GM12878 (cell line): Measurements from ENCODE around the gene CSF1. TPM values are rescaled to one million over a fixed set of nuclear protein-coding genes. Genes with fewer than 3 reads are reported as not detected.
A peak's percentile ranks its signal among the peaks of the same experiment; 100 is the strongest.

ENCODE experiments used
- ATAC-seq: fragments of 200-7000 bp; cut with Tn5 transposase; 3 replicates; pipeline ENCODE4 v1.9.1; 2020; ENCODE audit warnings: mild to moderate bottlenecking, moderate library complexity
- BruUV-seq: library from RNA; stranded (reverse); fragments of 400-500 nt; replicated peaks from 2 replicates; lab custom pipeline; 2021; lab: Mats Ljungman, UMichigan
- CTCF ChIA-PET: fragments of 300-600 bp; sonication (Branson Sonifier 250); formaldehyde crosslinking; extraction: SDS; loops from one replicate; lab custom pipeline; 2021; ENCODE audit warnings: inconsistent platforms; lab: Yijun Ruan, JAX
- POLR2A ChIA-PET: fragments of 350-600 bp; formaldehyde crosslinking; extraction: SDS; loops from one replicate; lab custom pipeline; 2021; ENCODE audit warnings: inconsistent platforms; lab: Charles Lee
- RAD21 ChIA-PET: fragments of 300-600 bp; sonication (Branson Sonifier 250); formaldehyde crosslinking; loops from one replicate; lab custom pipeline; 2023; ENCODE audit warnings: antibody characterized with exemption; ENCODE audit not compliant: unreplicated experiment; lab: Charles Lee
- SMC1A ChIA-PET: fragments of 300-600 bp; sonication (Branson Sonifier 250); formaldehyde crosslinking; loops from one replicate; lab custom pipeline; 2023; ENCODE audit not compliant: unreplicated experiment, uncharacterized antibody; lab: Charles Lee
- DNase-seq: peaks from one replicate; pipeline ENCODE4 v3.0.0-alpha.2; 2011; ENCODE audit warnings: low read depth, low spot score
- FAIRE-seq: peaks from 3 replicates; lab custom pipeline; 2011; peaks lifted over from hg19 to GRCh38; lab: Jason Lieb, UNC
- H2AFZ ChIP-seq: 2 replicates; pipeline ENCODE4 v1.6.0; 2011; ENCODE audit warnings: low read depth, low read length, control low read depth; ENCODE audit not compliant: control insufficient read depth
- H3K27ac ChIP-seq: 2 replicates; pipeline ENCODE4 v1.5.1; 2011; ENCODE audit warnings: control low read depth; ENCODE audit not compliant: control insufficient read depth, insufficient read depth
- H3K27me3 ChIP-seq, 2 experiments: replicated peaks in 1 of 2; 2 replicates each; pipeline versions ENCODE4 v1.6.0 to v1.6.1; 2011; ENCODE audit warnings: low read length in 1 of 2; ENCODE audit not compliant: control insufficient read depth in 2 of 2, insufficient read depth in 2 of 2
- H3K36me3 ChIP-seq, 2 experiments: 2 replicates each; pipeline ENCODE4 v1.5.1; 2011; ENCODE audit warnings: low read length in 1 of 2; ENCODE audit not compliant: control insufficient read depth in 2 of 2, insufficient read depth in 2 of 2
- H3K4me1 ChIP-seq: 2 replicates; pipeline ENCODE4 v1.6.1; 2011; ENCODE audit warnings: mild to moderate bottlenecking, low read length, moderate library complexity, mixed read lengths; ENCODE audit not compliant: control insufficient read depth, insufficient read depth
- H3K4me2 ChIP-seq: 2 replicates; pipeline ENCODE4 v1.6.0; 2011; ENCODE audit warnings: control low read depth; ENCODE audit not compliant: control insufficient read depth, insufficient read depth
- H3K4me3 ChIP-seq: fragments of 200-600 bp; sonication (generic); 2 replicates; pipeline ENCODE4 v1.5.1; 2016
- H3K79me2 ChIP-seq: 2 replicates; pipeline ENCODE4 v1.6.0; 2011; ENCODE audit warnings: low read length; ENCODE audit not compliant: control insufficient read depth, insufficient read depth
- H3K9ac ChIP-seq: 2 replicates; pipeline ENCODE4 v1.8.0; 2011; ENCODE audit warnings: low read length, control low read depth, mixed read lengths; ENCODE audit not compliant: control insufficient read depth, insufficient read depth
- H3K9me3 ChIP-seq: replicated peaks from 3 replicates; pipeline ENCODE4 v1.5.1; 2011; ENCODE audit warnings: mild to moderate bottlenecking, low read length; ENCODE audit not compliant: control insufficient read depth, insufficient read depth
- H4K20me1 ChIP-seq: 2 replicates; pipeline ENCODE4 v1.6.0; 2011; ENCODE audit not compliant: control insufficient read depth, insufficient read depth
- ATF3 ChIP-seq: IDR thresholded peaks from 2 replicates; pipeline ENCODE4 v1.6.1; 2011; ENCODE audit warnings: low read depth, mild to moderate bottlenecking, low read length, moderate library complexity, borderline replicate concordance; ENCODE audit errors: extremely low read depth
- ATF7 ChIP-seq: fragments of 450-650 bp; IDR thresholded peaks from 2 replicates; pipeline ENCODE4 v1.6.1; 2016; ENCODE audit warnings: low read depth, mild to moderate bottlenecking
- BRCA1 ChIP-seq: IDR thresholded peaks from 2 replicates; pipeline ENCODE4 v1.6.1; 2011; ENCODE audit warnings: low read depth, low read length, improper control_type of control experiment
- EP300 ChIP-seq, 2 experiments: fragments of 150-350 bp in 1 of 2; IDR thresholded peaks; 2 replicates each; pipeline ENCODE4 v1.6.1; 2011 to 2012; ENCODE audit warnings: low read depth in 2 of 2, low read length in 2 of 2, borderline replicate concordance in 1 of 2, improper control_type of control experiment in 1 of 2, inconsistent platforms in 1 of 2; ENCODE audit not compliant: control insufficient read depth in 1 of 2
- JUND ChIP-seq: IDR thresholded peaks from 2 replicates; pipeline ENCODE4 v1.6.1; 2012; ENCODE audit warnings: low read depth, mild to moderate bottlenecking, low read length, improper control_type of control experiment, moderate library complexity
- SP1 ChIP-seq: IDR thresholded peaks from one replicate; pipeline ENCODE4 v1.6.1; 2011; ENCODE audit warnings: low read depth, low read length
- STAT1 ChIP-seq: fragments of 450-650 bp; conservative IDR thresholded peaks from 2 replicates; pipeline ENCODE4 v1.6.1; 2014; ENCODE audit warnings: antibody characterized with exemption, mild to moderate bottlenecking
- ZBED1 ChIP-seq: IDR thresholded peaks from 2 replicates; pipeline ENCODE4 v1.6.1; 2016; ENCODE audit warnings: borderline replicate concordance
- WGBS: methylation state at CpG from one replicate; pipeline ENCODE4 v1.1.6; 2016; ENCODE audit warnings: low lambda C conversion rate; ENCODE audit not compliant: insufficient replicate concordance, insufficient coverage; ENCODE audit errors: missing lambda C conversion rate; 5-methylcytosine and 5-hydroxymethylcytosine counted together
- in situ Hi-C: fragments of 300-500 bp; cut with MboI; formaldehyde crosslinking; loops from 9 replicates; pipeline ENCODE4 v1.14.3; 2018; ENCODE audit warnings: mixed read lengths
- intact Hi-C: fragments of 100-400 bp; cut with micrococcal nuclease; formaldehyde crosslinking; loops from one replicate; pipeline ENCODE4 v1.14.2; 2022; ENCODE audit not compliant: unreplicated experiment
- polyA plus RNA-seq, 11 experiments: library from polyadenylated mRNA; depleted of rRNA in 4 of 11; unstranded in 6 of 11; stranded (reverse) in 5 of 11; fragments of >200 nt; fragmentation: Nextera tagmentation in 4 of 11; fragmentation: Illumina TruSeq in 1 of 11; extraction: Ambion mirVana in 4 of 11; extraction: Trizol in 1 of 11; gene quantifications; 1 replicate in 1 of 11; 2 replicates in 10 of 11; pipeline versions ENCODE4 v1.2.1 to v1.2.3, GENCODE V29; 2011 to 2016; ENCODE audit warnings: inconsistent platforms in 2 of 11, missing spikeins in 2 of 11, low read depth in 1 of 11
- total RNA-seq, 4 experiments: library from RNA; depleted of rRNA in 3 of 4; stranded (reverse); fragments of >200 nt in 3 of 4; fragmentation: Illumina TruSeq in 1 of 4; extraction: Trizol in 1 of 4; gene quantifications; 2 replicates each; pipeline versions ENCODE4 v1.2.1 to v1.2.3, GENCODE V29; 2013 to 2021

Gene CSF1
- total and polyA plus RNA-seq, 10 of the 15 experiments (the other 5 are each of a cell fraction or from before 2014, with no cell fraction given), result 1.2 to 32.4 (median 13.0) TPM

- Histone ChIP-seq H3K9me3 (no peaks in the 10 kb centered on the region), H3K9ac (no peak overlapping the region), H3K27me3 (no peaks in the 10 kb centered on the region), H3K36me3 (peaks cover 2 to 10% of the 10 kb centered on the region in 2 experiments), H3K4me2 (peak overlapping the region; percentile 61), H3K4me3 (no peak overlapping the region; the same call in 1 of the 2 replicates), H3K27ac (no peak overlapping the region), H2AFZ (no peak overlapping the region), H3K4me1 (peaks cover 4% of the 10 kb centered on the region), H4K20me1 (no peaks in the 10 kb centered on the region; the same call in 1 of the 2 replicates), H3K79me2 (peaks cover 45% of the 10 kb centered on the region)
- SMC1A ChIA-PET, result interaction anchor here (1.5 to 1.6 kb wide), 2 partner anchors 30 to 40 kb away, joined by 3 to 4 read pairs; no protein-coding TSS in a partner anchor
- POLR2A ChIA-PET, result no interaction called here
- intact Hi-C loops (loop anchor here (5.0 kb wide), 2 partner anchors 68 to 137 kb away; partner anchors contain the start of gene AHCYL1), in situ Hi-C loops (no loop called here)
- RAD21 ChIA-PET, result interaction anchor here (1.2 to 1.8 kb wide), 4 partner anchors 20 to 138 kb away, joined by 3 read pairs; no protein-coding TSS in a partner anchor
- BruUV-seq, result no TSS peak
- TF ChIP-seq STAT1 (no peak), SP1 (no peak), JUND (no peak), EP300 (IDR thresholded peaks at IDR 0.05; ENCODE audit: borderline replicate concordance in 1 of 2, control insufficient read depth in 1 of 2, low read depth in 2 of 2, low read length in 2 of 2) (no peak), BRCA1 (no peak), ZBED1 (no peak), ATF7 (no peak), ATF3 (no peak)
- DNase-seq (no peak), ATAC-seq (no peak), FAIRE-seq (no peak)
- CTCF ChIA-PET, result interaction anchor here (0.6 to 1.5 kb wide), 7 partner anchors 9 to 190 kb away, joined by 3 to 5 read pairs (median 4); partner anchors contain the start of gene AHCYL1
- 76% methylated on average over 6 of the region's 6 CpGs for WGBS
Measured at GRCh38 chr1:109914587-109915240, 4.1 kb downstream of the CSF1 start.
